NCI-H82 (cell line): Measurements from ENCODE around the gene NPFF.

Source experiments
- DNase-seq: peaks from one replicate; lab custom pipeline; 2025; lab: John Stamatoyannopoulos, UW

Gene NPFF

DNA sequence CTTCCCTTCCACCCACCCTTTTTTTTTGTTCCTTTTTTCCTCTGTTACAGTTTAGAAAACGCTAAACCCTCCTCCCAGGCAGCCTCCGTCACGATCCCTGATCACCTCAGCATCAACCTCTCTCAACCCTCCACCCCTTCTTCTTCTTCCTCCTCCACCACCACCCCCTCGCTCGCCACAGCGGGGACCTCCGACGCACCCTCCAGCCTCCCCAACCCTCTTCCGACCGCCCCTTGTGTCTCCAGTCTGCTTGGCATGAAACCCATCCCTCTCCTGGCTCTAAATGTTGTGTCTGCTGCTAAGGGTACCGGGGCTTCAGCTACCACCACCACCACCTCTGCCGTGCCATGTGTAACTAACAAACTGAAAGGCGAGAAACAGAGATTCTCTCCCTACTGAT, 32.5 kb downstream of the NPFF start:
- DNase-seq, result no peak

DNA sequence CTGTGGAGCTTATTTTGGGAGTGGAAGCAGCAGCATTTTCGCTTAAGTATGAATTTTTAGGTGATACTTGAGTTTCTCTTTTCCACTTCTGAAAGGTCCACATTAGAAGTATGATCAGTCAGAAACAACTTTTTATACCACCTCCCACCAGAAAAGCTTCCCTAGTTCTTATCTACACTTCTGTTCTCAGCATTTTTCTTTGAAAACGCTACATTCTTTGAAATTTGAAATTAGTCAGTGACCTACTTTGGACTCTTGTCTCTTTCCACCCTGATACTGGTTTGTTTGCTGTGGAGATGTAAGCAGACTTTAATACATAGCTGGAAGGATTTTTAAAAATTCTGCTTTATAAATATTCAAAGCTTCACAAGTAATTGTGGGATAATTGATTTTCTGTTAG, 33.2 kb downstream of the NPFF start:
- DNase-seq, result no peak

DNA sequence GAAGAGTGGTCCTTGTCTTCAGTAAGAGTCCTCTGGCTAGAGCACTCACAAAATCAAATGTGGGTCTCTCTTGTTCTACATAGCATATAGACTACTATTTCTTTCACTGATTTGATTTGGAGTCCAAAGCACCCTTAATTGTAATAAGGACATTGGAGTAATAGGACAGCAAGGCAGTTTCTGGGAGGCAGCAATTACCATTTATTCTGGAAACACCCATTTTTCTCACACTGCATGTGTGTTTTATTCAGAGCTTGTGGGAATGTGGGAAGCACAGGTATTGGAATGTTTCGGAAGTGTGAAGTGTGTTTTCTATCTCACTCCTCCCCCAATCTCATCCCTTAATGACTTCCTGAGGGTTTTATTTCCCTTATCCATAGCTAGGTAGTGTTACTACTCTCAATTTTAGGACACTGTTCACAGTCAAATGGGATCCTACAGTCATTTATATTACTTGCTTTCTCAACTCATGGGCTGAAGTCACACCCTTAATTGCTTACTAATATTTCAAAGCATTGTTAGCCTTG, 35.2 kb downstream of the NPFF start:
- DNase-seq, result no peak

GRCh38 chr12:53468282-53468681, 39.0 kb downstream of the NPFF start:
- no peak for DNase-seq

DNA sequence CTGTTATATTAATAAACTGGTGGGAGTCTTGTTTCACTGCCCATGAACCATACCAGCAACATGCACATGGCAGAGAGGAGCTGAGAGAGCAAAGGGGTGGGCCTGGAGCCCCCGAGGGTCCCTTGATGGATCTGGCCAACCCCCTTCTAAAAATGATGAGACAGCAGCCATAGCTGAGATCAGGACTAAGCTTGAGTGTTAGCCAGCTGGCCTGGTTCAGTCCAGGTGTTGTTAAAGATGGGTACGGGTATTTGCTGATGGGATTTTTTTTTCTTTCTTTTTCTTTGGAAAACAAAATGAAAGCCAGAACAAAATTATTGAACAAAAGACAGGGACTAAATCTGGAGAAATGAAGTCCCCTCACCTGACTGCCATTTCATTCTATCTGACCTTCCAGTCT, 39.4 kb downstream of the NPFF start:
- DNase-seq, result no peak

DNA sequence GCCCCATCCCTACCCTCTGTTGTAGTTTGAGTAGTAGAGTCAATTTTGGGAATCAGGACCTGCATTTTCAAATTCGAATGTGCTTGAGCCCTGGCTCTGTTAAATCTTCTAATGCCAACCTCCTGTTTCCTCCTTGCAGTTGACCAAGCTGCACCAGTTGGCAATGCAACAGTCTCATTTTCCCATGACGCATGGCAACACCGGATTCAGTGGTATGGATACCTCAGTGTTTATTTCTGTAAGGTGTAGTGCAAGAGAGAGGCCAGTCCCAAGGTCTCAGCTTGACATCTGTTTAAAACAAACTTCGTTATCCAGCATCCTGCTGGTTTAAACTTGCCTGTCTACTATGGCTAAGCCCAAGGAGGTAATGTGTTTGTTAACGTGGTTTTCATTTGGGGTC, 40.2 kb downstream of the NPFF start:
- DNase-seq, result no peak

GRCh38 chr12:53466640-53467039, 40.6 kb downstream of the NPFF start:
- no peak for DNase-seq

- no peak for DNase-seq
Measured at GRCh38 chr12:53465679-53466078, 41.6 kb downstream of the NPFF start.

DNA sequence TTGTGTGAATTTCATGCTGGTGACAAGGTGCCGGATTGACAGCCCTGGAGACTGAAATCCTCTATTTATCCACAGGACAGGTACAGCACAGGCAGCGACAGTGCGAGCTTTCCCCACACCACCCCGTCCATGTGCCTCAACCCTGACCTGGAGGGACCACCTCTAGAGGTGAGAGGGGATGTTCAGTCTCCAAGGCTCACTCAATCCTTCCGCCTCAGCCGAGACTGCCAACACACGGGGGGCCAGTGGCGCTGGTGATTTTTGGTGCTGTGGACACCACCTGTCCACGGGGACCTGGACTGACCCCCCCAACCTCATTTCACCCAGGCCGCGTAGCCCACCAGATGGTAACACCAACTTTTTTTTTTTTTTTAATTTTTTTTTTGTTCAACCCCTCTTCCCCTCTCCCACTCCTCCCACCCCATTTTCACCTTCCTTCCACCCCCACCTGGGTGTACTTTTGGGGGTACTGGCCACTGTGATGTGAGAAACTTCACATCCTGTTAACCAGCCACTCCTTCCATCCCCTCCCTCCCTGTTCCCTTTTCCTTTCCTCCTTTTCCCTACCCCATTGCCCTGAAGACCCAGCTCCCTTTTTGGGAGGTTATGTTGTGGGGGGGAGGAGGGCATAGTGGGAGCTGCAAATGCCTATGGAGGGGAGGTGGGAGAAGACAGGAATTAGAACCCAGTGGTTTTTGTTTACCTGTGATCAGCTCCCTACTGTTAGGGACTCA, 42.4 kb downstream of the NPFF start:
- DNase-seq, result no peak

GRCh38 chr12:53463802-53464560, 43.3 kb downstream of the NPFF start:
- no peak for DNase-seq

DNA sequence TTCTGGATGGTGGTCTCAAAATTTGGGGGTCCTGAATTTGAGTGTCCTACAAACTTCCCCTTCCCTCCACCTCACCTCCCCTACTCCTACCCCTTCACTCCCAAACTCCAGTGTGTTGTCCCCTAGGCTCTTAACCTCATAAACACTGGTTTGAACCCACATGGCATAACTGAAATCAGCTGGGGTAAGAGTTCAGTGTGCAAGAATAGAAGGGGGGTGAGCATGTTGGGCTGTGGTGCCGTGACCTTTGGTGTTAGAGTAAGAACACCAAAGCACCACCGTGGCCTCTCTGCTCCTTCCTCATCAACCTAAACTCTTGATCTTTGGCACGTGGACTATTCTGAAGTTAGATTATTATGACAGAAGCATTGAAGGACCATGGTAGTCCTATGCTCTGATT, 44.3 kb downstream of the NPFF start:
- DNase-seq, result no peak

DNA sequence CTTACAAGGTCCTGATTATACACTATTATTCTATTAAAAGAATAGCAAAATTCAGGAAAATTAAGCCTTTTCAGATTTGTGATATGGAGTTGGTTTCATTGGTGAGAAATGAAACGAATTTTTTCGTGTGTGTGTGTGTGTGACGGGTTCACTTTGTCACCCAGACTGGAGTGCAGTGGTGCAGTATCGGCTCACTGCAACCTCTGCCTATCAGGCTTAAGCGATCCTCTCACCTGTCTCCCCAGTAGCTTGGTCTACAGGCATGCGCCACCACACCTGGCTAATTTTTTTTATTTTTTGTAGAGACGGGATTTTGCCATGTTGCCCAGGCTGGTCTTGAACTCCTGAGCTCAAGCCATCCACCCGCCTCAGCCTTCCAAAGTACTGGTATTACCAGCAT, 45.7 kb downstream of the NPFF start:
- no peak for DNase-seq

DNA sequence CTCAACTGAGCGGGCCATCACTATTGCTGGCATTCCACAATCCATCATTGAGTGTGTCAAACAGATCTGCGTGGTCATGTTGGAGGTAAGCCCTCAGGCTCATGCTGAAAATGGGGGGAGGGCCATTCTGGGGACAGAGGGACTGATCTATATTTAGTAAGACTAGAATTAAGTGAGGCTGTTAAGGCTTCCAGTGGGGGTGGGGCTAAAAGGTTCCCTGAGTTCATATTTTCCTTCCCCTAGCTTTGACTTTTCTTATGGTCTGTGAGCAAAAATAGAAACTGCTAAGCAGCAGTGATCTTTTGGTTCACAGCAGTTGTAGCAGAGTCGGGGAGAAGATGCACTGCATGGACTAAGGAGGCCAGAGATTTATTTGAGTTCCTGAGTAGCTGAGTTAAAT, 46.2 kb downstream of the NPFF start:
- DNase-seq, result no peak

GRCh38 chr12:53459097-53459496, 48.2 kb downstream of the NPFF start:
- DNase-seq, result no peak
